GM12872 (cell line): ENCODE data around the gene KRT14.

Experiments used
- CTCF ChIP-seq: IDR thresholded peaks from 3 replicates; pipeline ENCODE4 v1.5.1; 2011; ENCODE audit warnings: low read depth, mild to moderate bottlenecking, low read length, moderate library complexity; ENCODE audit not compliant: insufficient read depth

Gene KRT14

GRCh38 chr17:41561554-41561953 lies 25.1 kb downstream of the KRT14 start:
- TF ChIP-seq CTCF: no peak

DNA sequence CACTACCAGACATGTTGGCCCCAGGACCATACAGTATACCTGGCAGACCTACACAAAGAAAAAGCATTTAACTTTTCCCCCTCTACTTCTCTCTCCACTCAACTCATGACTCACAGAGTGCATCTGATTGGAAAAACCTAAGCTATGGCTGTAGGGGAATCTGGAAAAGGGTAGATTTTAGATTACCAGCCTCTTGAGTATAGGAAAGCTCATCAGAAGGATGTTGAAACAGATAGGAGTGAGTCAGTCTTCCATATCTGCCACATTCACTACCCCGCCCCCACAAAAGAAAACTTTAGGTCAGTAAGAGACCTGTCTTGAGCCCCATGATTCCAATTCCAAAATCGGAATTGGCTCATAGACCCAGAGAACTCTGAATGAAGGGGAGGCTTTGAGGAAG lies 27.1 kb downstream of the KRT14 start:
- TF ChIP-seq CTCF: no peak

- no peak for TF ChIP-seq CTCF
Measured at GRCh38 chr17:41556931-41557330, 29.8 kb downstream of the KRT14 start.

DNA sequence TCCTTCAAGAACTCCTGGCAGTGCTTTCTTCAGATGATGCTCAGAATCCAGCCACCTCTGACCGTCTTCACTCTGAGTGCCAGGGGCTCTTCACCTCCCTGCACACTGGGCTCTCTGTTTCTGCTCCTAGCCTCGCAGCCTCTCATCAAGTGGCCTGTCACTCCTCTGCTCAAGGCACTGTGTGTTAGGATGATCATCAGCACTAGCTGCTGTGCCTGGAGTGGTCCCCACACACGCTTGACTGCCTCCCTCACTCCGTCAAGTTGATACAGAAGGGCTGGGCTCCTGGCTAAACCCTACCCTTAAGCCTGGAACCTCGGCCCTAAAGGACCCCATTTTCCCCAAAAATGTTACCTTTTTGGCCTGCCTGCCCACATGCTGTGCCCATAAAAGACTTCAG lies 30.4 kb downstream of the KRT14 start:
- no peak for TF ChIP-seq CTCF

DNA sequence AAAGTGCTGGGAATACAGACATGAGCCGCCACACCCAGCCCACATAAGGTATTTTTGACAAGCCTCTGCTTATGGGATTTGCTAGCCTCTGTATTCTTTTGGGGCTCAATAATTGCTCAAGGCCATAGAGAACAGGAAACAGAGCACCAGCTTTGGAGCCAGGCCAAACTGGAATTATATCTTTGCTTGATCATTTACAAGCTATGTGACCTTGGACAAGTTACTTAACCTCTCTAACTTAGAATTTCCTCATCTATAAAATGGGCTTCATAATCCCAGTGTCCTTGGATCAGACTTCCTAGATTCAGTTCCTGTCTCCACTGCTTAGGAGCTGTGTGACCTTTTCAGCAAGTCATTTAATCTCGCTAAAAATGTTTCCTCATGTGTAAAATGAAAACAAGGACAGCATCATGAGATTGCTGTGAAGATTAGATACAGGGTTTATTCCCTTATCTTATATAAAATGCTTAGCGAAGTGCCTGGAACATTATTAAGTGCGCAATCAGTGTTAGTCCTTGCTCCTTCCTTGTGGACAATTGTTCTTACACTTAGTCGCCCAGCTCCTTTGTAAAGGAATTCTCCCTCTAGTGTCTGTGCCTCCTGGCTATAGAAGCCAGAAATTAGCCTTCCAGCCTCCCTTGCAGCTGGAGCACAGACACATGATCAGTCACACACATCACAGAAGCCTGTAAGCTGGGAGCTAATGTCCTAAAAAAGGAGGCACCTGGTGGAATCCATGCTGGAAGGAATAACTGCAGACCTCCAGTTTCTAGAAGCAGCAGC lies 31.4 kb downstream of the KRT14 start:
- no peak for TF ChIP-seq CTCF

GRCh38 chr17:41553987-41554680 lies 32.6 kb downstream of the KRT14 start:
- TF ChIP-seq CTCF: no peak

- no peak for TF ChIP-seq CTCF
Measured at GRCh38 chr17:41553176-41553575, 33.5 kb downstream of the KRT14 start.
